ENCODE data around the gene SDK1. TPM values are rescaled to one million over a fixed set of nuclear protein-coding genes. Genes with fewer than 3 reads are reported as not detected.
"Not testable (repeated sequence)": the region's sequence is repeated elsewhere in the genome, so short reads cannot be mapped to it uniquely, and the experiment has no call there.

SDK1 gene
- total RNA-seq, 4 donors from 2014 or later, result 2.0 to 9.3 (median 3.8) TPM

- DNase-seq, result no peak
- 56 to 67% methylated on average over 5 of the region's 5 CpGs for WGBS, 2 donors
- intact Hi-C loops (cut with DNase I), result no loop called here
- Histone ChIP-seq H3K4me1 (no peaks in the 10 kb centered on the region), H3K27ac (no peak overlapping the region), H3K27me3 (no peaks in the 10 kb centered on the region), H3K36me3 (no peaks in the 10 kb centered on the region), H3K9me3 (peaks cover 0 to 12% (median 0%) of the 10 kb centered on the region in 3 donors), H3K4me3 (no peak overlapping the region)
- TF ChIP-seq POLR2A (IDR thresholded peaks at IDR 0.05) (no peak), CTCF (IDR thresholded peaks at IDR 0.05) (no peak)
Observed at GRCh38 chr7:4297918-4298219, 996.8 kb downstream of the SDK1 start.

GRCh38 chr7:4299431-4299830 lies 998.4 kb downstream of the SDK1 start:
- Histone ChIP-seq H3K9me3 (no peaks in the 10 kb centered on the region), H3K4me1 (no peaks in the 10 kb centered on the region), H3K36me3 (no peaks in the 10 kb centered on the region), H3K4me3 (no peak overlapping the region), H3K27me3 (no peaks in the 10 kb centered on the region), H3K27ac (no peak overlapping the region)
- DNase-seq, result no peak
- TF ChIP-seq CTCF (IDR thresholded peaks at IDR 0.05) (no peak), POLR2A (IDR thresholded peaks at IDR 0.05) (no peak)
- 80 to 89% methylated on average over 1 to 5 of the region's 5 CpGs for WGBS, 2 donors
- intact Hi-C loops (cut with DNase I), result no loop called here

GRCh38 chr7:4302203-4302905 lies 1001.3 kb downstream of the SDK1 start:
- WGBS, 2 donors, result 84 to 85% methylated on average over 9 to 14 of the region's 19 CpGs
- H3K27ac ChIP-seq, result no peak overlapping the region
- no peak for TF ChIP-seq CTCF (IDR thresholded peaks at IDR 0.05)
- TF ChIP-seq POLR2A (IDR thresholded peaks at IDR 0.05), result no peak
- intact Hi-C loops (cut with DNase I), result no loop called here
- H3K27me3 ChIP-seq, result no peaks in the 10 kb centered on the region
- no peak for DNase-seq
- no peaks in the 10 kb centered on the region for H3K9me3 ChIP-seq
- H3K4me1 ChIP-seq, result no peaks in the 10 kb centered on the region
- no peaks in the 10 kb centered on the region for H3K36me3 ChIP-seq
- H3K4me3 ChIP-seq, result no peak overlapping the region

GRCh38 chr7:4307316-4308204 lies 1006.5 kb downstream of the SDK1 start:
- no peaks in the 10 kb centered on the region for H3K36me3 ChIP-seq
- intact Hi-C loops (cut with DNase I), result no loop called here
- no peak overlapping the region for H3K4me3 ChIP-seq
- H3K27me3 ChIP-seq, result no peaks in the 10 kb centered on the region
- DNase-seq, result no peak
- no peaks in the 10 kb centered on the region for H3K9me3 ChIP-seq
- 78 to 79% methylated on average over 28 of the region's 28 CpGs for WGBS, 2 donors
- no peak for TF ChIP-seq CTCF (IDR thresholded peaks at IDR 0.05)
- no peak for TF ChIP-seq POLR2A (IDR thresholded peaks at IDR 0.05)
- H3K27ac ChIP-seq, result no peak overlapping the region
- H3K4me1 ChIP-seq, result no peaks in the 10 kb centered on the region

GRCh38 chr7:4308205-4308590 lies 1007.1 kb downstream of the SDK1 start:
- 83 to 92% methylated on average over 20 to 22 of the region's 22 CpGs for WGBS, 2 donors

GRCh38 chr7:4313911-4314310 lies 1012.9 kb downstream of the SDK1 start:
- DNase-seq; H3K4me3 ChIP-seq; intact Hi-C loops (cut with DNase I); H3K4me1 ChIP-seq; H3K9me3 ChIP-seq; H3K27me3 ChIP-seq; H3K27ac ChIP-seq; H3K36me3 ChIP-seq: not testable (repeated sequence)
- WGBS, 2 donors, result 99 to 100% methylated on average over 2 to 15 of the region's 29 CpGs

More at GRCh38 chr7:4308205-4308590, 1007.1 kb downstream of the SDK1 start:
- intact Hi-C loops (cut with DNase I), result no loop called here
- no peaks in the 10 kb centered on the region for H3K4me1 ChIP-seq
- no peaks in the 10 kb centered on the region for H3K27me3 ChIP-seq
- H3K36me3 ChIP-seq, result no peaks in the 10 kb centered on the region
- no peak overlapping the region for H3K27ac ChIP-seq
- TF ChIP-seq POLR2A (IDR thresholded peaks at IDR 0.05) (no peak), CTCF (IDR thresholded peaks at IDR 0.05) (no peak)
- H3K9me3 ChIP-seq, result no peaks in the 10 kb centered on the region
- H3K4me3 ChIP-seq, result no peak overlapping the region
- no peak for DNase-seq

- H3K27me3 ChIP-seq; H3K27ac ChIP-seq; H3K4me3 ChIP-seq; H3K9me3 ChIP-seq; intact Hi-C loops (cut with DNase I); DNase-seq; H3K36me3 ChIP-seq; H3K4me1 ChIP-seq: not testable (repeated sequence)
- WGBS, 2 donors, result 81 to 87% methylated on average over 2 to 5 of the region's 16 CpGs
Observed at GRCh38 chr7:4314316-4314715, 1013.3 kb downstream of the SDK1 start.
